ENCODE results near the gene AQP2. TPM values are rescaled to one million over a fixed set of nuclear protein-coding genes. Genes with fewer than 3 reads are reported as not detected.

Gene AQP2
- total RNA-seq, 3 donors from 2014 or later, result not detected

- H3K36me3 ChIP-seq, result no peaks in the 10 kb centered on the region
- intact Hi-C loops (cut with DNase I; ENCODE audit: low total_unique reads), result no loop called here
- H3K27me3 ChIP-seq, result peaks cover 0 to 5% of the 10 kb centered on the region in 2 donors
- TF ChIP-seq CTCF (IDR thresholded peaks at IDR 0.05) (no peak), POLR2AphosphoS5 (IDR thresholded peaks at IDR 0.05) (no peak), POLR2A (IDR thresholded peaks at IDR 0.05) (no peak)
- H3K27ac ChIP-seq, result peak within 1 kb of the TSS in 1 of 2 donors; percentile 74
- no peaks in the 10 kb centered on the region for H3K9me3 ChIP-seq
- no peak for DNase-seq (ENCODE audit: low spot score in 2 of 2)
- no peaks in the 10 kb centered on the region for H3K4me1 ChIP-seq
- H3K4me3 ChIP-seq, result peak within 1 kb of the TSS; percentile 32 to 72 (median 49)
Measured at GRCh38 chr12:49903700-49904423, 46.7 kb upstream of the AQP2 start, which contains the start of gene FAIM2. FAIM2 (minus strand) TSS chr12:49903900; CDS start chr12:49903792, 108 bp downstream.

GRCh38 chr12:49904601-49905000 lies 45.9 kb upstream of the AQP2 start:
- H3K4me3 ChIP-seq, result no peak overlapping the region
- H3K36me3 ChIP-seq, result no peaks in the 10 kb centered on the region
- intact Hi-C loops (cut with DNase I; ENCODE audit: low total_unique reads), result no loop called here
- DNase-seq (ENCODE audit: low spot score in 2 of 2), result no peak
- H3K4me1 ChIP-seq, result no peaks in the 10 kb centered on the region
- TF ChIP-seq POLR2AphosphoS5 (IDR thresholded peaks at IDR 0.05) (no peak), POLR2A (IDR thresholded peaks at IDR 0.05) (no peak), CTCF (IDR thresholded peaks at IDR 0.05) (no peak)
- H3K27ac ChIP-seq, result peak overlapping the region in 1 of 2 donors; percentile 74
- no peaks in the 10 kb centered on the region for H3K9me3 ChIP-seq
- H3K27me3 ChIP-seq, result peaks cover 0 to 5% of the 10 kb centered on the region in 2 donors

GRCh38 chr12:49905718-49906314 lies 44.7 kb upstream of the AQP2 start:
- Histone ChIP-seq H3K4me3 (no peak overlapping the region), H3K9me3 (no peaks in the 10 kb centered on the region), H3K4me1 (no peaks in the 10 kb centered on the region), H3K36me3 (no peaks in the 10 kb centered on the region), H3K27ac (no peak overlapping the region), H3K27me3 (peaks cover 0 to 5% of the 10 kb centered on the region in 2 donors)
- no peak for TF ChIP-seq CTCF (IDR thresholded peaks at IDR 0.05)
- TF ChIP-seq POLR2AphosphoS5 (IDR thresholded peaks at IDR 0.05), result no peak
- TF ChIP-seq POLR2A (IDR thresholded peaks at IDR 0.05), result no peak
- intact Hi-C loops (cut with DNase I; ENCODE audit: low total_unique reads), result no loop called here
- DNase-seq (ENCODE audit: low spot score in 2 of 2), result no peak

- DNase-seq (ENCODE audit: low spot score in 2 of 2), result no peak
- TF ChIP-seq POLR2AphosphoS5 (IDR thresholded peaks at IDR 0.05) (no peak), CTCF (IDR thresholded peaks at IDR 0.05) (no peak), POLR2A (IDR thresholded peaks at IDR 0.05) (no peak)
- H3K9me3 ChIP-seq, result no peaks in the 10 kb centered on the region
- intact Hi-C loops (cut with DNase I; ENCODE audit: low total_unique reads), result no loop called here
- no peak overlapping the region for H3K27ac ChIP-seq
- no peaks in the 10 kb centered on the region for H3K4me1 ChIP-seq
- H3K36me3 ChIP-seq, result no peaks in the 10 kb centered on the region
- H3K27me3 ChIP-seq, result peaks cover 0 to 5% of the 10 kb centered on the region in 2 donors
- no peak overlapping the region for H3K4me3 ChIP-seq
Measured at GRCh38 chr12:49907352-49907751, 43.2 kb upstream of the AQP2 start.

GRCh38 chr12:49909356-49909755 lies 41.2 kb upstream of the AQP2 start:
- no peak overlapping the region for H3K27ac ChIP-seq
- no peaks in the 10 kb centered on the region for H3K4me1 ChIP-seq

More at GRCh38 chr12:49909356-49909755, 41.2 kb upstream of the AQP2 start:
- Histone ChIP-seq H3K4me3 (no peak overlapping the region), H3K36me3 (no peaks in the 10 kb centered on the region), H3K9me3 (no peaks in the 10 kb centered on the region), H3K27me3 (no peaks in the 10 kb centered on the region)
- intact Hi-C loops (cut with DNase I; ENCODE audit: low total_unique reads), result no loop called here
- DNase-seq (ENCODE audit: low spot score in 2 of 2), result no peak
- no peak for TF ChIP-seq CTCF (IDR thresholded peaks at IDR 0.05)
- TF ChIP-seq POLR2A (IDR thresholded peaks at IDR 0.05), result no peak
- no peak for TF ChIP-seq POLR2AphosphoS5 (IDR thresholded peaks at IDR 0.05)

All from breast epithelium (tissue), 4 donors.